GM12875 (cell line): ENCODE results near the gene NKX1-1.
A peak's percentile ranks its signal among the peaks of the same experiment; 100 is the strongest.

Experiments
- H3K4me3 ChIP-seq: one replicate; pipeline ENCODE4 v1.5.1; 2011; ENCODE audit warnings: low read depth, low read length, control low read depth
- TF ChIP-seq, protein P1 (sequence below): IDR thresholded peaks from 2 replicates; pipeline ENCODE4 v1.5.1; 2011; ENCODE audit warnings: low read depth, mild to moderate bottlenecking, control low read depth, inconsistent platforms, low read length, moderate library complexity, borderline replicate concordance; ENCODE audit not compliant: insufficient read depth

NKX1-1 gene

DNA sequence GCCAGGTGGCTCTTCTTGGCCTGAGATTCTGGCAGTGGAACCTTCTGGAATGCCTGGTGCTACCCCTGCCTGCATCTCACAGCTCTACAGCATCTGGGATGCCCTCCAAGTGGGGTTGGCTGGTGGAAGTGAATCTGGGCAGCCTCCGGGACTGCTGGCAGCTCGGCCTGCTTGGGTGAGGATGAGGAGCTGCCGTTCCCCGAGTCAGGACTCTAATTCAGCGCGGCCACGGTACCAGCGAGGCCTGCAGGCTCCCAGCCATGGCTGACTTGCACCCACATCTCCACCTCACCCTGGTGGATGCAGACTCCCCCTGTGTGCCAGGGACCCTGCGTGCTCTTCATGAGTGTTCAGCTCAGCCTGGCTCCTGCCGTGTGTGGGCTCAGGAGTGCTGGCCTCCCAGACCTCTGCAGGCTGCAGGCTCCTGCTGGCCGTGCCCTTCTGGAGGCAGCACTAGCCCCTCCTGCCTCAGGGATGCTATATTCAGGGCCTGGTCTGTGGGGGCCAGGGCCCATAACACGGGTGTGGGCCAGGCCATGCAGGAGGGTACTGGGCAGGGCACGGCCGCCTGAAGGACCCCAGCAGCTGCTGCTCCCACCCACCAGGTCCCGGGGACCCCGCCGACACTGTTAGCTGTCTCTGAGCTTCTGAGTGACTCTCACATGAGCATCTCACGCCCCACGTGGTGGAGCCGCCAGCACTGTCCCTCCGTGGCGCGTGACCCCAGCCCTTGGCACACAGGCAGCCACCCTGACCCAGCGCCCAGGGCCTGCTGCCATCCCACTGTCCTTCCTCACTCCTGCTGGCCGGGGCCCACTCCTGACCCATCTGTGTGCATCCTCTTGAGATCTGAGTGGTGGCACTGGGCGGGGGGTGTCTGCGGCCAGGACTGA is 48.6 kb downstream of the NKX1-1 start:
- H3K4me3 ChIP-seq = no peak overlapping the region
- TF ChIP-seq, protein P1, sequence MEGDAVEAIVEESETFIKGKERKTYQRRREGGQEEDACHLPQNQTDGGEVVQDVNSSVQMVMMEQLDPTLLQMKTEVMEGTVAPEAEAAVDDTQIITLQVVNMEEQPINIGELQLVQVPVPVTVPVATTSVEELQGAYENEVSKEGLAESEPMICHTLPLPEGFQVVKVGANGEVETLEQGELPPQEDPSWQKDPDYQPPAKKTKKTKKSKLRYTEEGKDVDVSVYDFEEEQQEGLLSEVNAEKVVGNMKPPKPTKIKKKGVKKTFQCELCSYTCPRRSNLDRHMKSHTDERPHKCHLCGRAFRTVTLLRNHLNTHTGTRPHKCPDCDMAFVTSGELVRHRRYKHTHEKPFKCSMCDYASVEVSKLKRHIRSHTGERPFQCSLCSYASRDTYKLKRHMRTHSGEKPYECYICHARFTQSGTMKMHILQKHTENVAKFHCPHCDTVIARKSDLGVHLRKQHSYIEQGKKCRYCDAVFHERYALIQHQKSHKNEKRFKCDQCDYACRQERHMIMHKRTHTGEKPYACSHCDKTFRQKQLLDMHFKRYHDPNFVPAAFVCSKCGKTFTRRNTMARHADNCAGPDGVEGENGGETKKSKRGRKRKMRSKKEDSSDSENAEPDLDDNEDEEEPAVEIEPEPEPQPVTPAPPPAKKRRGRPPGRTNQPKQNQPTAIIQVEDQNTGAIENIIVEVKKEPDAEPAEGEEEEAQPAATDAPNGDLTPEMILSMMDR = no peak

DNA sequence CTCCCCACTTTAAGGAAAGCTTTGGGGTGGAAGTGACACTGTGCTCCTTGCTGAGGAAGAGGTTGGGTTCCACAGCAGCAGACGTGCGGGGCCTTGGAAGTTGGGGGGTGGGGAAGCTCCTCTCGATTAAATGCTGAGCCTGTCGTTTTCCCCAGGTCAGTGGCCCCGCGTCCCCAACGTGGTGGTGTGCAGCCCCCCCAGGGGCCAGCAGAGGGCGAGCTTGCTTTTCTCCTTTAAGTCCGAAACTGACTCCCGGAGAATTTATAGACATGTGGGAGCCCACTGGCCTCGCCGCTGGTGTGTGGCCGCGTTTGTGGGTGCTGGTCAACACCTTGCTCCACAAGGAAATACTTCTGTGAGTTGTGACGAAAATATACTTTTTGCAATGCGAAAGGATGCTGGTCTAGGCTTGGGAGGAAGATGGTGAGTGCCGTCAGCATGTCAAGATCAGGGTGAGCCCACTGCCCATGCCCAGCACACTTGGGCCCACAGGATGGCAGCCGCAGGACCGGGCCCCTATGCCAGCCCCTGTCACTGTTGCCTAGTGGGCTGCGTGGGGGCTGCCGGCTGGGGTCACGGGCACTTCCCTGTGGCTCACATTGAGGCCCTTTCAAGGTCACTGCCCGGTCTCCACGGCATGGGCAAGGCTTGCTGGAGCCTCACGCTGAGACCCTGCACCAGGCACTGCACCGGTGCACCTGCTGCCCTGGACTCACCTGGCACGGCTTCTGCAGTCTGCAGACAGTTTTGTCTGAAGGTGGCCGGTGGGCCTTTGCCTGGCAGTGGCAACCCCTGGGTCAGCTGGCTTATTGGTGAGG is 49.9 kb downstream of the NKX1-1 start:
- no peak overlapping the region for H3K4me3 ChIP-seq
- TF ChIP-seq, protein P1 = peak; percentile 69

DNA sequence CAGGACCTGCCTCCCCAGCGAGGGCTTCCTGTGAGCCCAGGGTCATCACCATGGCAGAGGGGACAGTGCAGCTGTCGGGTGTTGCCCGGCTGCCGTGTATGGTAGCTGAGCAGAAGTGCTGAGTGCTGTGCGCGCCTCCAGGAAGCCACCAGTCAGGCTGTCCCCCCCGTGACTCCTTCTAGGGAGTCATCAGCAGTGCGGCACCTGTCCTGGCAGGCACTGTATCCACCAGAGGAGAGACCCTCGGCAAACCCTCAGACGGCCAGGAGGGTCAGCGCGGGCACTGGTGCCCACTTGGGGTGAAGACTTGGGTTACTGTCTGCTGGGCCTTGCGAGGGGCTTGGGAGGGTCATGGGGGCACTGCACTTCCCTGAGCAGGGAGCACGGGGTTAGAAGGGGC is 50.9 kb downstream of the NKX1-1 start:
- TF ChIP-seq, protein P1 = no peak
- no peak overlapping the region for H3K4me3 ChIP-seq

DNA sequence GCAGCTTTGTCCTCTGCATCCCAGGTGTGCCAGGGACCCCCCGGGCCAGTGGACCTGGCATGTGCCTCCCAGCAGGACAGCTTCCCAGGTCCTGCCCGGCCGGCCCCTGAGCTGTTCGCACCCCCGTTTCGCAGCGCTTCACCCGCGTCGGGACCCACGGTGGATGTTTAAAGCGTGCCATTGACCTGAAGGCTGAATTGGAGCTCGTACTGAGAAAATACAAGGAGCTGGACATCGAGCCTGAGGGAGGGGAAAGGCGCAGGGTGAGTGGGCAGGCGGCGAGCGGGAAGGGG is 51.3 kb downstream of the NKX1-1 start:
- H3K4me3 ChIP-seq = no peak overlapping the region
- TF ChIP-seq, protein P1 = no peak

DNA sequence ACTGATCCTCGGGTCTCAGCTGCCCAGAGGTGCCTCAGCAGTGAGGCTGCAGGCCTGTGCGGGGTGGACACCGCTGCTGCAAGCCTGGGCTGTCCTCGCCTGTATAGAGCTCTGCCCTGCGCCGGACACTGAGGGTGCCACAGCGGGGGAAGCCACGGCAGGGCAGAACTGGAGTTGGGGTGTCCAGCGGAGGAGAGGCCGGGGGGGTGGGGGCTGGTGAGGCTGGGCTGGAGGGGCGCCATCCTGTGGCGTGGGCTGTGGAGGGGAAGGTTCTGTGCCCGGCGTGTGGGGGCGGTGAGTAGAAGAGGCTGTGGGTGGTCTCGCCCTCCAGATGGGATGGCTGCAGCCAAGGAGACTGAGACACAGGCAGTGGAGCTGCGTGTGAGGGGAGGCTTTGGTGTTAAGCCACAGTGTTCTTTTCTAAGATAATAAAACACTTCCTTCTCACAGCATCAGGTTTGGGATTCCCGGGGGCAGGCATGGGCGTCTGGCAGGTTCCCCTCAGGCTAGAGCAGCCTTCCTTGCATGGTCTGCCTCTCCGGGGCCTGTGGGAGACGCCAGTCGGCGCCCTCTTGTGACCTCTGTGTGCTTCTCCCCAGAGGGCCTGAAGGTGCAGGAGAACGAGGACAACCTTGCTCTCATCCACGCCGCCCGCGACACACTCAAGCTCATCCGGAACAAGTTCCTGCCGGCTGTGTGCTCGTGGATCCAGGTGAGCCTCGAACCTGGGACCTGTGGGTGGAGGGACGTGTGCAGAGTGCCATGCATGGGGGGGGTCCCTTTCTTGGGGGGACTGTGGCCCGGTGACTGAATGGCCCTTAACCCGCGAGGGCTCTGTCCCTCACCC is 51.9 kb downstream of the NKX1-1 start:
- TF ChIP-seq, protein P1 = no peak

DNA sequence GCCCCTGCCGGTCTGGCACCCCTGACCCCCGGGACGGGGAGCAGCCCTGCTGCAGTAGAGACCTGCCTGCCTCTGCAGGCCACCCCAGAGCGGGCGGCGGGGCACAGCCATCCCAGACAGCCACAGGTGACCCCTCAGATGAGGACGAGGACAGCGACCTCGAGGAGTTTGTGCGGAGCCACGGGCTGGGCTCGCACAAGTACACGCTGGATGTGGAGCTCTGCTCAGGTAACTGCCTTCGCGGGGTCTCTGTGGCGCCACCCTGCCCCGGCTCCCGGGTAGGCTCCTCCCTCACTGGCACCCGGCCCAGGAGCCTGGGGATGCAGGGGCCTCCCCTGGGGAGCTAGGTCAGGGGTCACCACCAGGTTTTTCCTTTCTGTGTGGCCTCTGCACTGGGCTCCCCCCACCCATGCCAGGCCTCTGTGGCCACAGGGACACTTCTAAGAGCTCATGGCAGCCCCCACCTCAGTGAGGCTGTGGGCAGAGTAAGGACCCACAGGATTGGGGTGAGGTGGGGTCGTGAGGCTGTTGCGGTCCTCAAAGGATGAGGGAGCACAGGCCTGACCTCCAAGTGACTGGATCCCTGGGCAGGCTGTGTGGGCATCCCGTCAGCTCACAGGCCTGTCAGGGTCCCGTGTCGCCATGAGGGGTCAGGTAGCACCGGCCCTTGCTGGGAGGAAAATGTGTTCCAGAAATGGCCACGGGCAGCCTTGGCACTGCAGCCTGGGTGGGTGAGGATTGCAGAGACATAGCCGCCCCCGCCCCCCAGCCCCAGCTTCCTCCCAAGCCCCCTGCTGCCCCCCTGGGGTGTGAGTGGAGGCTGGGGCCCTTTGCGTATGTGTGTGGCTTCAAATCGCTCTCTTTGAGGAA is 52.8 kb downstream of the NKX1-1 start:
- TF ChIP-seq, protein P1 = no peak
- H3K4me3 ChIP-seq = no peak overlapping the region

More for the DNA sequence above, 51.9 kb downstream of the NKX1-1 start:
- no peak overlapping the region for H3K4me3 ChIP-seq
